NCI-H2029 (cell line): ENCODE results near the gene PGAM5.
"Not testable (repeated sequence)": the region's sequence is repeated elsewhere in the genome, so short reads cannot be mapped to it uniquely, and the experiment has no call there.

Experiments
- DNase-seq: peaks from one replicate; lab custom pipeline; 2025; lab: John Stamatoyannopoulos, UW

PGAM5 gene

GRCh38 chr12:132689227-132689626 is 21.4 kb upstream of the PGAM5 start:
- no peak for DNase-seq

GRCh38 chr12:132690112-132690511 is 20.5 kb upstream of the PGAM5 start:
- no peak for DNase-seq

GRCh38 chr12:132692030-132692429 is 18.6 kb upstream of the PGAM5 start:
- not testable (repeated sequence) for DNase-seq

- not testable (repeated sequence) for DNase-seq
Measured at GRCh38 chr12:132694888-132695287, 15.8 kb upstream of the PGAM5 start.

- no peak for DNase-seq
Measured at GRCh38 chr12:132695431-132695830, 15.2 kb upstream of the PGAM5 start.

- DNase-seq, result no peak
Measured at GRCh38 chr12:132698341-132698740, 12.3 kb upstream of the PGAM5 start.

GRCh38 chr12:132700212-132700822 is 10.3 kb upstream of the PGAM5 start:
- DNase-seq, result peak; percentile 24

GRCh38 chr12:132702640-132703039 is 8.0 kb upstream of the PGAM5 start:
- no peak for DNase-seq

- no peak for DNase-seq
Measured at GRCh38 chr12:132703641-132704040, 7.0 kb upstream of the PGAM5 start.

- DNase-seq, result no peak
Measured at GRCh38 chr12:132707241-132707640, 3.4 kb upstream of the PGAM5 start.

GRCh38 chr12:132708150-132708549 is 2.5 kb upstream of the PGAM5 start:
- DNase-seq, result no peak

GRCh38 chr12:132710043-132710404 is 618 bp upstream of the PGAM5 start:
- DNase-seq, result no peak

- DNase-seq, result no peak
Measured at GRCh38 chr12:132711080-132711843, 620 bp downstream of the PGAM5 start.

- DNase-seq, result no peak
Measured at GRCh38 chr12:132713123-132713522, 2.5 kb downstream of the PGAM5 start.

GRCh38 chr12:132715874-132716273 is 5.2 kb downstream of the PGAM5 start:
- no peak for DNase-seq

GRCh38 chr12:132716356-132716755 is 5.7 kb downstream of the PGAM5 start:
- DNase-seq, result no peak

GRCh38 chr12:132717011-132717410 is 6.4 kb downstream of the PGAM5 start:
- no peak for DNase-seq

GRCh38 chr12:132717531-132718387 is 7.1 kb downstream of the PGAM5 start:
- DNase-seq, result no peak

- DNase-seq, result no peak
Measured at GRCh38 chr12:132718644-132719043, 8.0 kb downstream of the PGAM5 start.

- DNase-seq, result no peak
Measured at GRCh38 chr12:132719141-132719953, 8.7 kb downstream of the PGAM5 start.

GRCh38 chr12:132719954-132720324 is 9.3 kb downstream of the PGAM5 start:
- no peak for DNase-seq
